PC-9 (cell line): ENCODE measurements around the gene SCRT2.

Experiments
- EZH2 ChIP-seq: fragments of 200-600 bp; sonication (generic); IDR thresholded peaks from 2 replicates; pipeline ENCODE4 v1.8.0; 2017; ENCODE audit warnings: antibody characterized with exemption, low read depth
- TF ChIP-seq, protein P1 (sequence below): fragments of 200-600 bp; sonication (generic); conservative IDR thresholded peaks from 2 replicates; pipeline ENCODE4 v1.6.1; 2017; ENCODE audit warnings: mixed run types, antibody characterized with exemption, mild to moderate bottlenecking, moderate library complexity

DNA sequence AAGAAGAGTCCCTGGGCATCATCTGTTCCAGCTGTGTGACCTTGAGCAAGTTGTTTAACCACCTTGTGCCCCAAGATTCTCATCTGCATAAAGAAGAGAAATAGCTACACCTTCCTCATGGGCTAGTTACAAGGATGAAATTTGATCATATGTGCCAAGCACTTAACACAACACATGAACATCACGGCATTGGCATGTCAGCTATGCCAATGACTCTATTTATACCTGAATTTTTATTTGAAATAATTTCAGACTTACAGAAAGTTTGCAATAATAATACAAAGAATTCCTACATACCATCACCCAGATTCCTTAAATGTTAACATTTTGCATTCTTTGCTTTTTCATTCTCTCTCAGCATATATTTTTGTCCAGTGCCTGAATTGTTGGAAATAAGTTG is 44.5 kb downstream of the SCRT2 start:
- TF ChIP-seq, protein P1, sequence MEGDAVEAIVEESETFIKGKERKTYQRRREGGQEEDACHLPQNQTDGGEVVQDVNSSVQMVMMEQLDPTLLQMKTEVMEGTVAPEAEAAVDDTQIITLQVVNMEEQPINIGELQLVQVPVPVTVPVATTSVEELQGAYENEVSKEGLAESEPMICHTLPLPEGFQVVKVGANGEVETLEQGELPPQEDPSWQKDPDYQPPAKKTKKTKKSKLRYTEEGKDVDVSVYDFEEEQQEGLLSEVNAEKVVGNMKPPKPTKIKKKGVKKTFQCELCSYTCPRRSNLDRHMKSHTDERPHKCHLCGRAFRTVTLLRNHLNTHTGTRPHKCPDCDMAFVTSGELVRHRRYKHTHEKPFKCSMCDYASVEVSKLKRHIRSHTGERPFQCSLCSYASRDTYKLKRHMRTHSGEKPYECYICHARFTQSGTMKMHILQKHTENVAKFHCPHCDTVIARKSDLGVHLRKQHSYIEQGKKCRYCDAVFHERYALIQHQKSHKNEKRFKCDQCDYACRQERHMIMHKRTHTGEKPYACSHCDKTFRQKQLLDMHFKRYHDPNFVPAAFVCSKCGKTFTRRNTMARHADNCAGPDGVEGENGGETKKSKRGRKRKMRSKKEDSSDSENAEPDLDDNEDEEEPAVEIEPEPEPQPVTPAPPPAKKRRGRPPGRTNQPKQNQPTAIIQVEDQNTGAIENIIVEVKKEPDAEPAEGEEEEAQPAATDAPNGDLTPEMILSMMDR = no peak
- no peak for TF ChIP-seq EZH2
